Embryonic facial prominence (tissue), 1 donor: ENCODE measurements around the gene CRYBA4.

Experiments
- DNase-seq: peaks from one replicate; pipeline ENCODE4 v3.0.0-alpha.2; 2016; ENCODE audit errors: extremely low spot score

CRYBA4 gene

DNA sequence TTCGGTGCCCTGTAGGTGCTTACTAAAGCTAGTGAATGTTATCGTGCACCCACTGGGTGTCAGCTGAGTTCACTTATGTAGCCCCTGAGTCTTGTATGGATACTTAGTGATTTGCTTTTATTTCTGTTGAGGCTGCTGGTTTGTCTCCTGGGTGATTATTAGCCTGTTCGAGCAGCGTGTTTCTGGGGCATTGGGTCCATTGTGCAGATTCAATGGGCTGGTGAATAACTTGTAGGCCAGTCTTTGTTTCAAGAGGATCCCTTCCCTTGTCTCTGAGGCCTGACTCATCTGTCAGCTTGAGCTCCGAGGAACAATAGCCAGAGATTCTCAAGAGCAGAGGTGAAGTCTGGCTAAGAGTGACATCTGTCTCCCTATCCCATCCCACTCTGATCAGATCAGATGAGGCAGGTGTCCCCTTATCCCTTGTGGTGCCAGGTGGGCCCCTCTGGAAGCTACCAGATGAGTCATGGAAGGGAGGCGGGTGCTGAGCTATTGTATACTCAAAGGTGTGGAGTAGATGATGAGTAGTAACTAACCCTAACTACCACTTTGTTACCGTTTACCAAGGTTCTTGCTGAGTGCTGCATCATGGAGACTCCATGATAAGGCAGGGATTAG, 39.3 kb downstream of the CRYBA4 start:
- no peak for DNase-seq

DNA sequence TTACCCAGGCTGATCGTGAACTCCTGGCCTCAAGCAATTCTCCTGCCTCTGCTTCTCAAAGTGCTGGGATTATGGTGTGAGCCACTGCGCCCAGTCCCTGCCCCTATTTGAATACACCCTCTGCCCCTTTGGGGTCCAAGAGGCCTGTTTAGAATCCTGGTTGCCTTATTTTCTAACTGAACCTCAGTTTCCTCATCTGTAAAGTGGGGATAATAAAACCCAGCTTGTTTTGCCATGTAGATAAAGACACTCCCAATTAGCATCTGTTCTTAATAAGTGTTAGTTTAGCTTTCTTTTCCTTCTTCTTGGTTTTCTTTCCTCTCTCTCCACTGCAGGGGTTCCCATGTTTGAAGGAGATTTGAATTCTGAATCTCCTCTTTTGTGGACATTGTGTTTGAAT, 40.4 kb downstream of the CRYBA4 start:
- DNase-seq: no peak

DNA sequence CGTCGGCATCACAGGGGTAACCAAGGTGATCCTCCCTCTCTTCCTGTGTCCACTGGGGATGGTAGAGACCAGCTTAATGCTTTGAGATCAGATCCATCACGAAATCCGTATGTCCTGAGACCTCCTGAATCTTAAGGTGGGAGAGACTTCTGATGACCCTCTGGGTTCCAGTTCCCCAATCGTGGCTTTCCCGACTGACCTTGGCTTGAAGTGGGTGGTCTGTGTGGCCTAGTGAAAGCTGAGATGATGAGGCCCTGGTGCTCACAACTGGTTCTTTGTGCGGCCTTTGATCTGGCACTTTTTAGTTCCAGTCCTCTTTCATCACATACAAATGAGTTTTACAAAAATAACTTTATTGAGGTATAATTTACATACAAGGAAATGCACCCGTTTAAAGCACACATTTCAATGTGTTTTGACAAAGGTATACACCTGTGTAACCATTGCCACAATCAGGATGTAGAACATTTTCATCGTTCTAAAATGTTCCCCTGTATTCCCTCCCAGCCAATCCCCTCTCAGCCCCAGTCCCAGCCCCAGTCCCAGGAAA, 41.7 kb downstream of the CRYBA4 start:
- DNase-seq: no peak

DNA sequence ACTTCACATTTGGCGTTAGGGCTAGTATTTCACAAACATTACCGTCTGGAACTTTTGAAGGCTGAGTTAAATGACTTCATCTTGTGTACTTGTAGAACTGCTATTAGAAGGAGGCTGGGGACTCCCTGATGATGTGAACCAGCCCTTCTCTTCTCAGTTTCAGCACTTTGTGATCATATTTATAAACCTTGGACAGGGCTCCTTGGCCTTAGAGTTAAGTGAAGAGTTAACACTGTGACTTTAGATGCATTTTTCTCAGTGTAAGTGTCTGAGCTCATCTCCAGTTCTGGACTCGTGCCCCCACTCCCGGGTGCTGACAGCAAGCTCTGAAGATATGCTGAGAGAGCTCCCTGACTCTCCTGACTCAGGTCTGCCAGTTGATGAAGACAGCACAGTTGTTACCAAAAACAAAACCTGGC, 44.1 kb downstream of the CRYBA4 start:
- DNase-seq: no peak

DNA sequence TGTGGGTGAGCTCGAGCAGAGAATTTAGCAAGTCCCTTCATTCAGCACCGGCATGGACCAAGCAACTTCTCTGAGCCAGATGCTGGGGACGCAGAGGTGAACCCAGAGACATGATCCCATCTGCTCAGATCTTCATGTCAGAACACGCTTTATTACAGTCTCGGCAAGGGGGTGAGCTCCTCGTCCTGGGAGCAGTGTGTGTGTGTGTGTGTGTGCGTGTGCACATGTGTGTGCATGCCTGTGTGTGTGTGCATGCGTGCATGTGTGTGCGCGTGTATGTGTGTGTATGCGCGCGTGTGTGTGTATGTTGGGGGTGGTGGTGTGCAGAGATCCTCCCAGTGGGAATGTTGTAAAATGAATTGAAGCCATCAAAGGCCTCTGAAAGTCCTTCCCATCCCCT, 45.4 kb downstream of the CRYBA4 start:
- DNase-seq: no peak

DNA sequence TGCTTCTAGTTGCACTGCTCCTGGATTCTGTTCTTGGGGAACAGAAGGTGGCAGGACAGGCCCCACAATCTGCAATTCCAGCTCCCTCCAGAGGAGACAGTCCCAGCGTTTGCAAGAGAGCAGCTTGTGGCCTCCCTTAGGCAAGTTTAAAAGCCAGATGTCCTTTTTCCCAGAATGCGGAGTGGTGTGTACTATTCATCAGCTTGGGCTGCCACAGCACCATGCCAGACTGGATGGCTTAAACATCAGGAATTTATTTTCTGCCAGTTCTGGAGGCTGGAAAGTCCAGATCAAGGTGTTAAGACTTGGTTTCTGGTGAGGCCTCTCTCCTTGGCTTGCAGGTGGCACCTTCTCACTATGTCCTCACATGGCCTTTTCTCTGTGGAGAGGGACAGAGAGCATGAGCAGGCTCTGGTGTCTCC, 47.3 kb downstream of the CRYBA4 start:
- no peak for DNase-seq

DNA sequence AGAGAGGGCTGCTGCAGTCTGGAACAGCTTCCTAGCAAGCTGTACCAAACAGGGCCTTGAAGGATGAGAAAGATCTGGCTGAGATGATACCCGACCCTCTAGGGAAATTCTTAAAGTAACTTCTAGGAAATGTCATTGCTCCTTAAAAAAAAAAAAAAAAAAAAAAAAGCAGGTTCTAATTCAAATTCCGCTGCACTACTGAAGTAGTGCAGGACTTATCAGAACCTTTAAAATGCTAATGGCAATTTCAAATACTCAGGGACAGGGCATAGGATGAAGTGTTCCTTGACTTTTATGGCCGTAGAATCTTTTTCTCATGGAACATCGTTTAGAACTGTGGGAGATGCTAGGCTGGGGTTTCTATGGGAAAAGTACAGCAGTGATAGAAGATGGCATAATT, 48.7 kb downstream of the CRYBA4 start:
- DNase-seq: no peak

DNA sequence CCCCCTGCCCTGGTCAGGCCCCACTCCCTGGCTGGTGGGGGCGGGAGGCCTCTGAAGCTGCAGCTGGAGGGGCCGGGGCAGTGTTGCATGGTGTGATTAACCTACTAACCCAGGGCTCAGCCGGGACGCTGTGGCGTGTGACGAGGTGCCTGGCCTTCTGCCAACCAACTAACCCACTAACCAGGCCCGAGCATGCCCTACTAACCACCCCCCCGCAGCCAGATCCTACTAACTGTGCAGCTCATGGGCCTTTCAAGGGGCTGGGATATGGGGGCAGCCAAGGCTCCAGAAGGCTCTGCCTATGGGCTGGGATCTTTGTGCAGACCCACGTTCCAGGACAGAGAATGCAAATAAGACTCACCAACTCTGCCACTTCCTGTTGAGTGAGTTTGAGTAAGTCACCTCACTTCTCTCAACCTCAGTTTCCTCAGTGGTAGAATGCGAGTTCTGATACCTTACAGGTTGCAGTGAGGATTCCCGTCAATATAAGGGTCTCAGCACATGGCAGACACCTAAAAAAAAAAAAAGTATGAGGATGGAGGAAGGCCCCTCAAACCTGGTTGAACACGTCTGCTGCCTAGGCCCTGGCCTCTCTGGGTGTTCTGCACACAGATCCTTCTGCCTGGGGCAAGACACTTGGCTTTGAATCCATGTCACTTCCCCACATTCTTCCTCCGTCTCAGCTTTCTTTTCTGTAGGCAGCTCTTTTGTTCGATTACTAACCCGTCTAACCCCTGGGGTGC, 49.7 kb downstream of the CRYBA4 start:
- DNase-seq: no peak

DNA sequence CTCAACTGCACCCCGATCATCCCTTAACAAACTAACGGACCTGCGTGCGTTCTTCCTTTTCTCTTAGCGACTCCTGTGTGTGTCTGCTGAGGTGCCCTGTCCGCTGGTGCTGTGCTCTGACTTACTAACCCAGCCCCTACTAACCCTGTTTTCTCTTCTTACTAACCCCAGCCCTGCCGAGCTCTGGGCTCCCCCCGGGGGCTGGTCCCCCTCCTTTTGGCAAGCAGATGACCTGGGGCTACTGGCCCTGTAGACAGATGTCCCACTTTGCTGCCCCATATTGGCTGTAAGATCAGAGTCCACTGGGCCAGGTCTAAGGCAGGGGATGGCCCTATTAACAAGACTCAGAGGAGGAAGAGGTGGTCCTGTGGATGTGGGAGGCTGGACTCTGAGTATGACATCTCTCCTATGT, 50.3 kb downstream of the CRYBA4 start:
- DNase-seq: no peak

DNA sequence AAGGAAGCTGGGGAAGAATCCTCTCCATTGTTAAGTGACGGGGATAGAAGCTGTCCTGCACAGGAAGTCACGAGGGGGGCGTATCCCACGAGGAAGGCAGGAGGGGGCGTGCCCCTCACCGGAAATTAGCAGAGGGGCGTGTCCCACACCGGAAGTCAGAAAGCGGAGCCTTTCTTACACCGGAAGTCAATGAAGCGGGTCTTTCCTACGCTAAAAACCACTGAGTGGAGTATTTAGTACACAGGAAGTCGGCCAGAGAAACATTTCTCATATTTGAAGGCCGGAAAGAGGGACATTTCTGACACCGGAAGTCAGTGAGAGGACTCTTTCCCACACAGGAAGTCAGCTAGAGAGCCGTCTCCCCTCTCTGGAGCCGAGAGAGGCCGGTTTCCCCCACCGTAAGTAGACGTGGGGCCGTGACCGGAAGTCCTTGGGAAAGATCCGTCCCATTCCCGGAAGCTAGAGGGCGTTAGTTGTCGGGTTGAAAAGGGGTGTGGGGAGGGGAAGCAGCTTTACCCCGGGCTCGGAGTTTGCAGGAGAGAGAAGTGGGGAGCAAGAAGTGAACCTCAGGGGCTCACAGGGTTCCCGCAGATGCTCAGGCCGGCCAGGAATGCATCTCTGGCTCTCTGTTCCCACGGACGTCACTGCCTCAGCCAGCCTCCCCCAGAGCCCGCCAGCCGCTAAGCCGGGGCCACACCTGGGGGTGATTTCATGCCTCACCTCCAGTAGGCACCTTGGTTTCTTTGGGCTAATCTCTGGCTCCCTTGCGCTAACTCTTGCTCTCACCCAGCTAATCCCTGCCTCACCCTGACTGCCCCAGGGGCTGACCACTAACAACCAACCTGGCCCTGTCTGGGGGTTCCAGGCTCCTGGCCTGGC, 51.1 kb downstream of the CRYBA4 start:
- DNase-seq: peak; percentile 95

DNA sequence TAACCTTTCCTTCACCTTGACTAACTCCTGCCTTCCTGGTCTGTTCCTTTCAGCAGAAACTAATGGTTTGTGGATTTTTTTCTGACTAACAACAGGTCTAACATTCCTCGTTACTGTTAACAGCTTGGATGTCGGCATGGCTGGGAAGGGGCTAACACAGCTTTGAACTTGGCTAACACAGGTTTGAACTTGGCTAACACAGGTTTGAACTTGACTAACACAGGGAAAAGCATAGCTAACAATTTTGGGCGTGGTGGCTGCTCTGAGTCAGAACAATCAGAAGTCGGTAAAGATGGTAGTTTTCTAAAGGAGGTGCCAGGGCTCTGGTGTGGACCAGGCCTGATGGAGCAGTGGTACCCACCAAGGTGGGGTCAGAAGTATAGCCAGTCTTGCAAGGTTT, 51.7 kb downstream of the CRYBA4 start:
- DNase-seq: no peak

DNA sequence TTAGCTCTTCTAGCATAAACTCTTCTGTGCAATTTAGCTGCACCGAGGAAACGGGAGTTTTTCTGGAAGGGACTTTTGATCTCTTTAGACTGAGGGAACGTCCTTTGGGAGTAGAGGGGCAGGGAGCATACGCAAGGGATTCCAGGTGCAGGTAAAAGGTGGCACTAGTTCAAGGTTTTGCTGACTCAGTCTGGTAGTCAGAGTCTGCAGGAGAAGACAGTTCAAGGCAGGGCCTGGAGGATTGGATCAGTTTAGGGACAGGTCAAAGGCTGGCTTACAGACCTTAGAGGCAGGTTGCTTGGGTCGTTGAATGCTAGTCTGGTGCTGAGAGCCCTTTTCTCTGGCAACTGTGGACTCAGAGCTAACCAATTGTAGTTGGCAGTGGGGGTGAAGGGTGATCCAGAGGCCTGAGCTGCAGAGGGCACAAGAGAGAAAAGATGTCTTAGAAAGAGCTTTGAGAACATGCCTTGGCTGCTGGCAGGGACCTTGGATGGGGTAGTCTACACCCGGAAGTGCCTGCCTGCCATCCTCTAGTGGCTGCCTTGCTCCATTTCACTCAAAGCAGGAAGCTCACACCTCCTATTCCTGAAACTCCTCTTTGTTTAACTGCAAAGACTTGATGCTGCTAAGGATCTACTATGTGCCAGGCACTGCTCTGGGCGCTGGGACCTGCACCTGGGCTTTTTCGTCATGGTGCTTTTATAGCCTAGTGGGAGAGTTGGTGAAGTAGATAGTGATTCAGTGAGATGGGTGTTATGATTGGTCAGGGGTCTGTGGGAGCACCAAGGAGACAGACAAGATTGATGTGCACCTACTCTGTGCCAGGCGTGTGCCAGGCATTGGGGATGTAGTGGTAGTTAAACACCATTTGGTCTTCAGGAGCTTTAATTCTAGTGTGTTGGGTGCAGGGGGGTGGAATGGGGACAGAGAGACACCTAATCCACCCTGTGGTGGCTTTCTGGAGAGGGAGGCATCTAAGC, 52.7 kb downstream of the CRYBA4 start:
- DNase-seq: no peak

DNA sequence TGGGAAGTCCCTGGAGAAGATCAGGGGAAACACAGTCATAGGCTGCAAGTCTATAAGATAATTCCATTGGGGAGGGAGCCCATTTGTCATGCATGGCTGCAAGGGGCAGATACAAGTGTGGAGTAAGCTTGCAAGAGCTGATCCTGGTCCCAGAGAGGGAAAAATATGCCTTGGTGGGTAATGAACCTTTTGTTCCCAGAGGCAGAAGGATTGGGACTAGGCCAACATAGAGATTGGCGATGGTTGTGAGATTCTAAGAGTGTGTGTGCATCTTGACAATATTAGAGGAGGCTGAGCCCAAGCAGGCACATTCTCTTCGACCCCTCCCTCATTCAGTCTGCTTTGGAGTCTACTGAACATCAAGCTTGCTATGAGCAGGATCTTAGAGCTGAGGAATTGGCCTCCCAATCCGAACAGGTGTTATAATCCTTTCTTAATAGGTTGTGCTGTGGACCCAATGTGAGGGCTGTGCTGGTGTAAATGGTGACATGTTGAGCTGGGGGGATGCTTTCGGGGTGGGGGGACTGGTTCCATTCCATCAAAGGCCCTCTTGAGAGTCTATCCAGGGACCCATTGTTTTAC, 54.0 kb downstream of the CRYBA4 start:
- no peak for DNase-seq

DNA sequence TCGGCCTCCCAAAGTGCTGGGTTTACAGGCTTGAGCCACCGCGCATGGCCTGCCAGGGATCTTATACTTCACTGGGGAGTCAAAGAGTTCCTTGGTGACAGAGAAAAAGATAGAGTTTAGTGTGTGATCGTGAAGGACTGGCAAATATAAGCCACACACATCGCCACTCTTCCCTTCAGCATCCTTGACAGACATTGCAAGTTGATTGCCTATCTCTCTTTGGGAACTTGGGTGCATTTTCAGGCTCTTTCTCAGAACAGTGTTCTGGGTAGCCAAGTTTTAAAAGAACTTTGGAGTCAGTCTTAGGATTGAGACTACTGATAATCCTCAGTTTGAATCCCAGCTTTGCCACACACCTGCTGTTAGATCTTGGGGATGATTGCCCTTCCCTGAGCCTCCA, 55.5 kb downstream of the CRYBA4 start:
- DNase-seq: no peak

DNA sequence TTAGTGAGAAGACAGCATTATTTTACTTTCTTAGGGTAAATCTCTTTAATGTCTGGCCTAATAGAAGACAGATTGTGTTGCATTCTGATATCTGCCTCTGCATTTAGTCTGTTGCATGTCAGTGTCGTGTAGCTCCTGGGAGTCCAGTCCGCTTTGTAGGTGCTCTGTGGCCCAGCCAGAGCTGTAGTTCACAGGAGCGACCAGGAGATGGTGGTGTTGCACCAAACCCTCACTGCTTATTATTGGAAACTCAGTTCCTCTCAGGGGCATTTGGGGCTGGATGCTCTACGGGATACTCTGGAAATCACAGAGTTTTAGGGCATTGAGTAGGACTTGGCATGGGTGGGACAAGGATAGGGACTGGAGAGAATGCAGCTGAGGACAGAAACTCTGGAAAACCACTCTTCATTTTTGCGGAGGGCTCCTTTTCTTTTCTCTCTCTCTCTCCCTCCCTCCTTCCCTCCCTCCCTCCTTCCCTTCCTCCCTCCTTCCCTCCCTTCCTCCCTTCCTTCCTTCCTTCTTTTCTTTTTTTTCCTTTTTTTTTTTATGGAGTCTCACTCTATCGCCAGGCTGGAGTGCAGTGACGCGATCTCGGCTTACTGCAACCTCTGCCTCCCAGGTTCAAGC, 57.4 kb downstream of the CRYBA4 start:
- peak; percentile 42 for DNase-seq
